H1 (cell line): ENCODE data around the gene CDC123. TPM values are rescaled to one million over a fixed set of nuclear protein-coding genes. Genes with fewer than 3 reads are reported as not detected.

Experiments
- CTCF ChIA-PET: fragments of 300-600 bp; sonication (Branson Sonifier 250); formaldehyde crosslinking; loops from one replicate; lab custom pipeline; 2021; ENCODE audit not compliant: partially characterized antibody; lab: Charles Lee
- POLR2A ChIA-PET: fragments of 300-600 bp; sonication (Branson Sonifier 250); formaldehyde crosslinking; loops from one replicate; lab custom pipeline; 2021; ENCODE audit warnings: inconsistent platforms; ENCODE audit not compliant: partially characterized antibody; lab: Charles Lee
- DNase-seq, 2 experiments: peaks; one replicate each; pipeline versions ENCODE4 v3.0.0 to v3.0.0-alpha.2; 2010 to 2022; ENCODE audit warnings: low spot score in 2 of 2, low read depth in 1 of 2, mixed read lengths in 1 of 2
- FAIRE-seq: peaks from 2 replicates; lab custom pipeline; 2011; peaks lifted over from hg19 to GRCh38; lab: Jason Lieb, UNC
- H2AFZ ChIP-seq: 2 replicates; pipeline ENCODE4 v1.8.1; 2012; ENCODE audit warnings: low read length, inconsistent platforms
- H2AK5ac ChIP-seq: 2 replicates; pipeline ENCODE4 v1.6.1; 2013; ENCODE audit warnings: low read depth, low read length
- H2BK120ac ChIP-seq: replicated peaks from 2 replicates; pipeline ENCODE3; 2013; ENCODE audit warnings: low read depth, low read length, inconsistent platforms
- H2BK12ac ChIP-seq: 2 replicates; pipeline ENCODE4 v1.6.1; 2013; ENCODE audit warnings: low read depth, low read length
- H2BK15ac ChIP-seq: 2 replicates; pipeline ENCODE4 v1.6.1; 2013; ENCODE audit warnings: low read length
- H2BK20ac ChIP-seq: 2 replicates; pipeline ENCODE4 v1.6.1; 2013; ENCODE audit warnings: low read length
- H2BK5ac ChIP-seq: 2 replicates; pipeline ENCODE4 v1.6.1; 2013; ENCODE audit warnings: low read depth, low read length
- H3K14ac ChIP-seq: 2 replicates; pipeline ENCODE4 v1.6.1; 2013; ENCODE audit warnings: inconsistent platforms; ENCODE audit not compliant: insufficient read length
- H3K18ac ChIP-seq: 2 replicates; pipeline ENCODE4 v1.6.1; 2013; ENCODE audit warnings: low read length; ENCODE audit errors: extremely low read depth
- H3K23ac ChIP-seq: 2 replicates; pipeline ENCODE4 v1.6.1; 2013; ENCODE audit warnings: inconsistent platforms; ENCODE audit not compliant: insufficient read length
- H3K23me2 ChIP-seq: 2 replicates; pipeline ENCODE4 v1.6.1; 2013; ENCODE audit warnings: low read depth, low read length
- H3K27ac ChIP-seq: 2 replicates; pipeline ENCODE4 v1.6.1; 2011; ENCODE audit warnings: low read depth, low read length, inconsistent platforms
- H3K27me3 ChIP-seq, 4 experiments: replicated peaks in 1 of 4; 1 replicate in 1 of 4; 2 replicates in 3 of 4; pipeline versions ENCODE4 v1.6.1 to v1.8.1; 2011 to 2013; ENCODE audit warnings: low read length in 3 of 4, mild to moderate bottlenecking in 3 of 4, inconsistent platforms in 2 of 4, mixed read lengths in 2 of 4, moderate library complexity in 1 of 4; ENCODE audit not compliant: control insufficient read depth in 3 of 4, insufficient read depth in 3 of 4; ENCODE audit errors: extremely low read depth in 1 of 4
- H3K36me3 ChIP-seq, 4 experiments: 2 replicates each; pipeline versions ENCODE4 v1.6.1 to v1.8.1; 2011 to 2013; ENCODE audit warnings: mild to moderate bottlenecking in 4 of 4, low read length in 3 of 4, moderate library complexity in 2 of 4, control low read depth in 1 of 4, inconsistent platforms in 1 of 4; ENCODE audit not compliant: insufficient read depth in 4 of 4, control insufficient read depth in 2 of 4
- H3K4ac ChIP-seq: replicated peaks from 2 replicates; pipeline ENCODE3; 2013; ENCODE audit warnings: low read length, low read depth, mixed read lengths, inconsistent platforms; ENCODE audit not compliant: insufficient read length
- H3K4me1 ChIP-seq, 4 experiments: replicated peaks in 1 of 4; 1 replicate in 1 of 4; 2 replicates in 3 of 4; pipeline versions ENCODE4 v1.6.1 to v1.8.1; 2011 to 2013; ENCODE audit warnings: low read length in 3 of 4, inconsistent platforms in 2 of 4, mixed read lengths in 1 of 4; ENCODE audit not compliant: insufficient read depth in 4 of 4, control insufficient read depth in 3 of 4
- H3K4me2 ChIP-seq, 2 experiments: 2 replicates each; pipeline versions ENCODE4 v1.6.1 to v1.8.1; 2011 to 2013; ENCODE audit warnings: low read depth in 2 of 2, low read length in 2 of 2, control low read depth in 1 of 2, inconsistent platforms in 1 of 2, mild to moderate bottlenecking in 1 of 2; ENCODE audit not compliant: insufficient read depth in 1 of 2
- H3K4me3 ChIP-seq, 4 experiments: fragments of 200-600, 300-600 bp in 1 of 4; sonication (generic), shearing (Covaris generic), sonication (Bioruptor Twin) in 1 of 4; 2 replicates each; pipeline versions ENCODE4 v1.5.1 to v1.8.1; 2011 to 2016; ENCODE audit warnings: low read length in 4 of 4, low read depth in 3 of 4, control low read depth in 2 of 4, inconsistent platforms in 2 of 4, mild to moderate bottlenecking in 2 of 4, mixed read lengths in 1 of 4, moderate library complexity in 1 of 4; ENCODE audit not compliant: insufficient read depth in 2 of 4; ENCODE audit errors: extremely low read depth in 1 of 4
- H3K56ac ChIP-seq: replicated peaks from 2 replicates; pipeline ENCODE3; 2013; ENCODE audit warnings: low read depth, mild to moderate bottlenecking, mixed read lengths, low read length, inconsistent platforms; ENCODE audit not compliant: insufficient read length
- H3K79me1 ChIP-seq: 2 replicates; pipeline ENCODE4 v1.6.1; 2013; ENCODE audit warnings: low read depth, low read length, control low read depth
- H3K79me2 ChIP-seq, 2 experiments: 2 replicates each; pipeline versions ENCODE4 v1.6.1 to v1.8.1; 2012 to 2013; ENCODE audit warnings: low read length in 2 of 2, mild to moderate bottlenecking in 2 of 2, inconsistent platforms in 1 of 2; ENCODE audit not compliant: insufficient read depth in 2 of 2, control insufficient read depth in 1 of 2
- H3K9ac ChIP-seq, 4 experiments: replicated peaks in 1 of 4; 1 replicate in 1 of 4; 2 replicates in 3 of 4; pipeline versions ENCODE4 v1.6.1 to v1.8.1; 2011 to 2013; ENCODE audit warnings: low read depth in 3 of 4, low read length in 3 of 4, control low read depth in 2 of 4, mild to moderate bottlenecking in 2 of 4, moderate library complexity in 2 of 4, inconsistent platforms in 1 of 4; ENCODE audit errors: extremely low read depth in 1 of 4
- H3K9me3 ChIP-seq, 2 experiments: 2 replicates each; pipeline versions ENCODE4 v1.6.1 to v1.8.1; 2012 to 2013; ENCODE audit warnings: mild to moderate bottlenecking in 2 of 2, moderate library complexity in 2 of 2, control low read depth in 1 of 2, inconsistent platforms in 1 of 2, low read depth in 1 of 2, low read length in 1 of 2, mixed read lengths in 1 of 2; ENCODE audit not compliant: insufficient read depth in 2 of 2
- H4K20me1 ChIP-seq, 2 experiments: replicated peaks in 1 of 2; 2 replicates each; pipeline versions ENCODE3 to v1.8.1; 2011 to 2013; ENCODE audit warnings: inconsistent platforms in 2 of 2, low read length in 2 of 2, mild to moderate bottlenecking in 1 of 2; ENCODE audit not compliant: insufficient read depth in 2 of 2, control insufficient read depth in 1 of 2
- H4K5ac ChIP-seq: 2 replicates; pipeline ENCODE4 v1.6.1; 2013; ENCODE audit warnings: low read length, low read depth, mixed read lengths, inconsistent platforms; ENCODE audit not compliant: insufficient read length
- H4K8ac ChIP-seq: 2 replicates; pipeline ENCODE4 v1.8.0; 2013; ENCODE audit warnings: mild to moderate bottlenecking, moderate library complexity, low read length, inconsistent platforms; ENCODE audit not compliant: insufficient read depth; ENCODE audit errors: extremely low read depth
- H4K91ac ChIP-seq: replicated peaks from 2 replicates; pipeline ENCODE3; 2013; ENCODE audit warnings: low read length, mixed read lengths, inconsistent platforms; ENCODE audit not compliant: insufficient read length
- ATF3 ChIP-seq: IDR thresholded peaks from 2 replicates; pipeline ENCODE4 v1.6.1; 2011; ENCODE audit warnings: low read depth, mild to moderate bottlenecking, low read length; ENCODE audit not compliant: insufficient read depth
- BRCA1 ChIP-seq: IDR thresholded peaks from 2 replicates; pipeline ENCODE4 v1.6.1; 2012; ENCODE audit warnings: low read depth, low read length, improper control_type of control experiment
- CBX8 ChIP-seq: fragments of 300-800, 300-1000 bp; sonication (generic); IDR thresholded peaks from 2 replicates; pipeline ENCODE4 v1.7.1; 2016; ENCODE audit warnings: low read depth, low read length, borderline replicate concordance
- CHD2 ChIP-seq: IDR thresholded peaks from 2 replicates; pipeline ENCODE4 v1.6.1; 2012; ENCODE audit warnings: low read length, improper control_type of control experiment
- CTBP2 ChIP-seq: IDR thresholded peaks from 2 replicates; pipeline ENCODE4 v1.7.0; 2011; ENCODE audit warnings: borderline replicate concordance, mild to moderate bottlenecking, moderate library complexity, mixed read lengths, low read length; ENCODE audit not compliant: insufficient read depth, insufficient read length
- EZH2 ChIP-seq: fragments of 200-600 bp; sonication (generic); IDR thresholded peaks from 2 replicates; pipeline ENCODE4 v1.7.1; 2012; ENCODE audit warnings: low read depth, mild to moderate bottlenecking, moderate library complexity, low read length, inconsistent platforms; ENCODE audit not compliant: severe bottlenecking
- GTF2F1 ChIP-seq: IDR thresholded peaks from 2 replicates; pipeline ENCODE4 v1.6.1; 2012; ENCODE audit warnings: low read depth, low read length, improper control_type of control experiment, borderline replicate concordance
- KDM5A ChIP-seq: fragments of 200-600 bp; IDR thresholded peaks from 2 replicates; pipeline ENCODE4 v1.7.1; 2012; ENCODE audit warnings: mild to moderate bottlenecking, low read length, inconsistent platforms, mixed read lengths
- NRF1 ChIP-seq: IDR thresholded peaks from 2 replicates; pipeline ENCODE4 v1.6.1; 2011; ENCODE audit warnings: mild to moderate bottlenecking, low read depth, low read length, improper control_type of control experiment
- RBBP5 ChIP-seq: IDR thresholded peaks from 2 replicates; pipeline ENCODE4 v1.7.1; 2012; ENCODE audit warnings: low read depth, mild to moderate bottlenecking, inconsistent platforms, low read length, moderate library complexity, borderline replicate concordance
- RXRA ChIP-seq: IDR thresholded peaks from 2 replicates; pipeline ENCODE4 v1.6.1; 2011; ENCODE audit warnings: low read depth, mild to moderate bottlenecking, low read length, moderate library complexity; ENCODE audit not compliant: insufficient read depth
- SRF ChIP-seq: IDR thresholded peaks from 2 replicates; pipeline ENCODE4 v1.6.1; 2011; ENCODE audit warnings: mild to moderate bottlenecking, low read depth, low read length, moderate library complexity
- TBP ChIP-seq: IDR thresholded peaks from 2 replicates; pipeline ENCODE4 v1.6.1; 2011; ENCODE audit warnings: low read depth, low read length, improper control_type of control experiment
- WGBS, 2 experiments: shearing (Covaris generic) in 1 of 2; methylation state at CpG; one replicate each; pipeline versions ENCODE4 v1.1.6 to v1.1.7; 2013 to 2015; ENCODE audit warnings: low lambda C conversion rate in 2 of 2, mixed read lengths in 2 of 2, inconsistent platforms in 1 of 2, low coverage in 1 of 2, missing lambda C conversion rate in 1 of 2; ENCODE audit not compliant: insufficient replicate concordance in 2 of 2, insufficient coverage in 1 of 2, insufficient read length in 1 of 2; ENCODE audit errors: extremely low coverage in 1 of 2, missing lambda C conversion rate in 1 of 2; 5-methylcytosine and 5-hydroxymethylcytosine counted together
- polyA plus RNA-seq, 7 experiments: library from polyadenylated mRNA; depleted of rRNA in 3 of 7; stranded (reverse) in 5 of 7; unstranded in 2 of 7; fragments of >200 nt in 5 of 7; fragments of 200-250 nt in 2 of 7; gene quantifications; 1 replicate in 5 of 7; 2 replicates in 1 of 7; 4 replicates in 1 of 7; pipeline versions ENCODE4 v1.2.1 to v1.2.3, GENCODE V29; 2011 to 2013; ENCODE audit warnings: missing spikeins in 2 of 7, mixed read lengths in 2 of 7
- total RNA-seq: library from RNA; stranded (reverse); fragmentation: NEBNext Ultra II Directional; extraction: Animal tissue kit (Norgen Biotek cat#: 25700); gene quantifications from 2 replicates; pipeline ENCODE4 v1.2.1, GENCODE V29; 2021

CDC123 gene
- total and polyA plus RNA-seq, 2 of the 8 experiments (the other 6 are each of a cell fraction or from before 2014, with no cell fraction given): 115 to 202 TPM

- WGBS, 2 experiments: 90% methylated on average over 6 of the region's 6 CpGs; no CpG with 5 or more reads in 1 of the 2 experiments
- ChIA-PET POLR2A (no interaction called here), CTCF (no interaction called here)
- Histone ChIP-seq H3K14ac (no peak overlapping the region), H3K23ac (no peak overlapping the region), H3K4me3 (no peak overlapping the region), H3K4me1 (no peaks in the 10 kb centered on the region), H3K9ac (no peak overlapping the region), H3K4me2 (no peak overlapping the region), H2AFZ (no peak overlapping the region), H3K27ac (no peak overlapping the region), H3K56ac (no peak overlapping the region), H3K4ac (no peak overlapping the region), H3K27me3 (peaks cover 0 to 1% (median 0%) of the 10 kb centered on the region in 4 experiments; a peak in 1 of 7 replicates), H3K18ac (no peak overlapping the region), H4K20me1 (no peaks in the 10 kb centered on the region), H3K9me3 (no peaks in the 10 kb centered on the region), H3K79me1 (no peaks in the 10 kb centered on the region), H2AK5ac (no peak overlapping the region), H4K91ac (no peak overlapping the region), H2BK15ac (no peak overlapping the region), H2BK12ac (no peak overlapping the region), H3K79me2 (no peaks in the 10 kb centered on the region), H2BK120ac (no peak overlapping the region), H4K8ac (no peak overlapping the region), H2BK5ac (no peak overlapping the region), H3K36me3 (peaks cover 0 to 5% (median 0%) of the 10 kb centered on the region in 4 experiments; a peak in 3 of 8 replicates), H4K5ac (no peak overlapping the region), H3K23me2 (no peaks in the 10 kb centered on the region), H2BK20ac (no peak overlapping the region)
- FAIRE-seq (no peak), DNase-seq (no peak)
- no peak for TF ChIP-seq ATF3
- TF ChIP-seq GTF2F1: no peak
- no peak for TF ChIP-seq BRCA1
- TF ChIP-seq CHD2: no peak
- TF ChIP-seq RBBP5: no peak
- TF ChIP-seq CBX8: no peak
- TF ChIP-seq CTBP2: no peak
- TF ChIP-seq KDM5A: no peak
- TF ChIP-seq SRF: no peak
- no peak for TF ChIP-seq NRF1
- no peak for TF ChIP-seq EZH2
- no peak for TF ChIP-seq RXRA
- no peak for TF ChIP-seq TBP
These were observed 41.5 kb upstream of the CDC123 start for GRCh38 chr10:12154516-12154915.
